Thoracic aorta (tissue), 2 donors: ENCODE measurements around the gene POLR3E. TPM values are rescaled to one million over a fixed set of nuclear protein-coding genes. Genes with fewer than 3 reads are reported as not detected.

Experiments
- ATAC-seq: fragments of 150-250 bp; one replicate; pipeline ENCODE4 v1.8.0; 2017; ENCODE audit warnings: low read depth; ENCODE audit not compliant: insufficient number of reproducible peaks, low FRiP score
- DNase-seq: peaks from one replicate; pipeline ENCODE4 v3.0.0-alpha.2; 2020; ENCODE audit warnings: low spot score
- H3K27ac ChIP-seq, 2 donors: fragments of 200-600 bp; sonication (generic); 1 replicate in 1 of 2; 2 replicates in 1 of 2; pipeline ENCODE4 v1.5.1; 2016; ENCODE audit warnings: mild to moderate bottlenecking in 2 of 2, moderate library complexity in 2 of 2
- H3K27me3 ChIP-seq: fragments of 200-600 bp; sonication (generic); replicated peaks from 2 replicates; pipeline ENCODE4 v1.6.0; 2016; ENCODE audit warnings: mild to moderate bottlenecking; ENCODE audit not compliant: insufficient read depth
- H3K36me3 ChIP-seq: fragments of 200-600 bp; sonication (generic); one replicate; pipeline ENCODE4 v1.5.1; 2016
- H3K4me1 ChIP-seq, 2 donors: fragments of 200-600 bp; sonication (generic); 1 replicate in 1 of 2; 2 replicates in 1 of 2; pipeline versions ENCODE4 v1.5.1 to v1.6.0; 2016; ENCODE audit warnings: low read depth in 2 of 2, mild to moderate bottlenecking in 1 of 2; ENCODE audit not compliant: control insufficient read depth in 1 of 2
- H3K4me3 ChIP-seq: fragments of 200-600 bp; sonication (generic); 2 replicates; pipeline ENCODE4 v1.5.1; 2016; ENCODE audit warnings: mild to moderate bottlenecking
- H3K9me3 ChIP-seq: fragments of 200-600 bp; sonication (generic); 2 replicates; pipeline ENCODE4 v1.5.1; 2016
- CTCF ChIP-seq: fragments of 200-600 bp; sonication (generic); IDR thresholded peaks from one replicate; pipeline ENCODE4 v1.5.1; 2019; ENCODE audit warnings: antibody characterized with exemption
- total RNA-seq, 2 donors: library from RNA; depleted of rRNA; stranded (reverse); fragments of >200 nt; gene quantifications; one replicate each; pipeline versions ENCODE4 v1.1.0 to v1.2.3, GENCODE V29; 2016

The POLR3E gene
- total RNA-seq, 2 donors from 2014 or later: 62.9 to 112 TPM

DNA sequence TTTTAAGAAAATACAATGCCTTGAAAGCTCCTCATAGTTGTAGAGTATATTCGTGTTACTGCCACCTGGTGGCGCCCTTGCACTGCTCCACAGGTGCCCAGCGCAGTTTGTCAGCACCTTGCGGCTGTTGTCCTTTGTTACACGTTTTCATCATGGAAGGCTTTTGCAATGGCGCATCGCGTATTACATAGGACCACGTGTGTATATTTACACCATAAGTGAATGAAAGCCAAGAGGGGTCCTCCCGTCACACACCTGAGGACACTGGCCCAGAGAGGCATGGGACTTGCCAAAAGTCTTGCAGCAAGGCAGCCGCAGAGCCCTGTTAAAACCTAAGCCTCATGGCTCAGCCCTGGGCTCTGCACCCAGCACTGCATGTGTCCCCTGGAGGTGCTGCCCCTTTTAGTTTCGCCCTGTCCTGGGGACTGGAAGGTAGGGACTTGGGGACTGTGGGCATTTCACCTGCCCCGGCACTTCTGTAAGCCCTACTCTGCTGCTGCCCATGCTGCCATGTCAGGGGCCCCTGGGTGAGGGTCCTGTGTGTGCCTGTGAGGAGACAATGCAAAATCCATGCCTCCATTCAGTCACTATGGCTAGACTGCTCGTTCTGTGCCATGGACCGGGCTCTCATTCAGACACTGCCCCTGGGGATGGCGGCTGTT lies 24.3 kb downstream of the POLR3E start:
- TF ChIP-seq CTCF: peak; percentile 87
- Histone ChIP-seq H3K27me3 (no peaks in the 10 kb centered on the region), H3K4me3 (no peak overlapping the region), H3K27ac (no peak overlapping the region), H3K36me3 (peaks cover 48% of the 10 kb centered on the region), H3K4me1 (no peaks in the 10 kb centered on the region), H3K9me3 (no peaks in the 10 kb centered on the region)
- ATAC-seq (peak; percentile 27), DNase-seq (no peak)

DNA sequence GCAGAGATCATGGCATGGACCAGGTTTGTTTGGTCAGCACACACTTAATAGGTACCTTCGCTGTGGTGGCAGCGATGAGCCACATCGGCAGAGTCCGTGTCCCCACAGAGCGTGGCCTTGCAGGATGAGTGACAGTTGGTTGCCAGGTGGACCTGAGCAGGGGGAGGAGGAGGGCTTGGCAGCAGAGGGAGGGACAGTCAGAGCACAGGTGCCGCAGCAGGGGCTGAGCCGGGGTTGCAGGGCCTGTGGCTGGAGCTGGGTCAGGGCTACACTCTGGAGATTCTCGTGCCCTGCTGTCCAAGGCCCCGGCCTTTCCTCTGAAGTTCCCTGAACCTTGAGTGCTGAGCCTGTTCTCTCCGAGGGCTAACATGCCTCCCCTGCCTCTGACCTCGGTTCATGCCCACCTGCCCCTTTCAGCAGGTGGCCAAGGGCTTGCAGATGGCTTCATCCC lies 24.8 kb downstream of the POLR3E start:
- no peak for TF ChIP-seq CTCF
- Histone ChIP-seq H3K36me3 (peaks cover 48% of the 10 kb centered on the region), H3K4me3 (no peak overlapping the region), H3K27me3 (no peaks in the 10 kb centered on the region), H3K9me3 (no peaks in the 10 kb centered on the region), H3K27ac (no peak overlapping the region), H3K4me1 (no peaks in the 10 kb centered on the region)
- ATAC-seq: no peak
- no peak for DNase-seq

GRCh38 chr16:22322741-22323140 lies 25.5 kb downstream of the POLR3E start:
- H3K4me1 ChIP-seq: no peaks in the 10 kb centered on the region
- no peak overlapping the region for H3K27ac ChIP-seq
- H3K36me3 ChIP-seq: peaks cover 46% of the 10 kb centered on the region
- H3K27me3 ChIP-seq: no peaks in the 10 kb centered on the region
- TF ChIP-seq CTCF: no peak
- no peak overlapping the region for H3K4me3 ChIP-seq
- no peaks in the 10 kb centered on the region for H3K9me3 ChIP-seq
- DNase-seq (no peak), ATAC-seq (no peak)

DNA sequence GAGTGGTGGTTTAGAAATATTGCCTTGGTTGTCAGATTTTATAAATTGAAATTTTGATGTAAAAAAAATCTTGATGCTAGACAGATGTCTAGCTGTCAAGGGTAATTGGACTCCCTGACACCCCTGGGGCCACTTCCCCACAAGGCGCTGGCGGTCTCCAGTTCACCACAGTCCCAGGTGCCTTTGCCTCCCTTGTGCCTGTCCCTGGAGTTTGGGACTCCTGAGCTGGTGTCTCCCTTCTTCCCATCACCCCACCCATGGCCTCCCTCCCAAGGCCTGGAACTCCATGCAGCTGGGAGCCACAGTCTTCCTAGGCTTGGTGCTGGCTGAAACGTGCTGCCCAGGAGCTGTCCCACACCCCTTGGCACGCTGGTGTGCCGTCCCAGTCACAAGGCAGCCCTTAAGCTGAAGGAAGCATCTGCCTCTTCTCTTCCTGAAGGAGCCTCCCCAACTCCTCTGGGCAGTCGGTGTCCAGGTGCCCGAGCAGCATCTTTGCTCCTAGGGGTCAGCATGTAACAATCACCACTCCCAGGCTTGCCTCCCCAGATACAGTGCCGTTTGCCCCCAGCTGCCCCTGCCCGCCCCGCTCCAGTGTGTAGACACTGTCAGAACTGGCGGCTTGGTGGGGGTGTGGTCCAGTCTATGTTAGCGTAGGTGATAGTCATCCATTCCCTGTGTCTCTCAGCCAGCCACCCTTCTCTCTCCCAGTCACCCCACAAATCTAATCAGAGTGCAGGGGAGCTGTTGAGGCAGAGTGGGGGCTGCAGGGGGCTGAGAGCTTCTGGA lies 26.2 kb downstream of the POLR3E start:
- H3K4me1 ChIP-seq: no peaks in the 10 kb centered on the region
- DNase-seq: no peak
- ATAC-seq: no peak

More for the DNA sequence above, 26.2 kb downstream of the POLR3E start:
- no peak overlapping the region for H3K4me3 ChIP-seq
- no peak overlapping the region for H3K27ac ChIP-seq
- H3K9me3 ChIP-seq: no peaks in the 10 kb centered on the region
- TF ChIP-seq CTCF: no peak
- H3K27me3 ChIP-seq: no peaks in the 10 kb centered on the region
- peaks cover 50% of the 10 kb centered on the region for H3K36me3 ChIP-seq
